NB4 (cell line): Measurements from ENCODE around the gene ADGRA1.

Experiments used
- CTCF ChIP-seq: IDR thresholded peaks from one replicate; pipeline ENCODE4 v1.5.1; 2012; ENCODE audit warnings: low read depth, low read length
- MAX ChIP-seq: IDR thresholded peaks from 2 replicates; pipeline ENCODE4 v1.6.1; 2011; ENCODE audit warnings: low read depth, low read length
- POLR2A ChIP-seq: IDR thresholded peaks from 2 replicates; pipeline ENCODE4 v1.6.1; 2011; ENCODE audit warnings: mild to moderate bottlenecking; ENCODE audit not compliant: insufficient read length; ENCODE audit errors: extremely low read depth

- no peak for TF ChIP-seq CTCF
- TF ChIP-seq POLR2A, result no peak
- TF ChIP-seq MAX, result no peak
These were observed 51.9 kb downstream of the ADGRA1 start for GRCh38 chr10:133139551-133140065.
